ENCODE measurements around the gene TBC1D3B.
"Not testable (repeated sequence)": the region's sequence is repeated elsewhere in the genome, so short reads cannot be mapped to it uniquely, and the experiment has no call there.

TBC1D3B gene

DNA sequence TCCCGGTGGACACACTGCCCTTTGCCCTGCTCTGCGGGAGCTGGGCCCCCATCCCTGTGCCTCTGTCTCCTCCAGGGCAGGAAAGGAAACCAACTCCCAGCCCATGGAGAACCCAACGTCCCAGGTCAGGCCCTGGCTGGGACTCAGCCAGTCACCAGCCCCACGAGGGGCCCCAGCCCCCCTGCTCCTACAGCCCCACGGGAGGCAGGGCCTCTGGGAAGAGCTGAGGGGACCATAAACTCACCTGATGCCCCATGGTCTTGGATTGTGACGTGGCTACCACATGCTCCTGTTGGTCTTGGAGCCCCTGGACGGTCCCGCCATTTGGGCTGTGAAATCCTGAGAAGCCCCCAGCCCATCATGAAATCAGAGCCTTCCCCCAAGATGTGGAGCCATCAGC lies 7.6 kb downstream of the TBC1D3B start:
- DNase-seq, result not testable (repeated sequence)

DNA sequence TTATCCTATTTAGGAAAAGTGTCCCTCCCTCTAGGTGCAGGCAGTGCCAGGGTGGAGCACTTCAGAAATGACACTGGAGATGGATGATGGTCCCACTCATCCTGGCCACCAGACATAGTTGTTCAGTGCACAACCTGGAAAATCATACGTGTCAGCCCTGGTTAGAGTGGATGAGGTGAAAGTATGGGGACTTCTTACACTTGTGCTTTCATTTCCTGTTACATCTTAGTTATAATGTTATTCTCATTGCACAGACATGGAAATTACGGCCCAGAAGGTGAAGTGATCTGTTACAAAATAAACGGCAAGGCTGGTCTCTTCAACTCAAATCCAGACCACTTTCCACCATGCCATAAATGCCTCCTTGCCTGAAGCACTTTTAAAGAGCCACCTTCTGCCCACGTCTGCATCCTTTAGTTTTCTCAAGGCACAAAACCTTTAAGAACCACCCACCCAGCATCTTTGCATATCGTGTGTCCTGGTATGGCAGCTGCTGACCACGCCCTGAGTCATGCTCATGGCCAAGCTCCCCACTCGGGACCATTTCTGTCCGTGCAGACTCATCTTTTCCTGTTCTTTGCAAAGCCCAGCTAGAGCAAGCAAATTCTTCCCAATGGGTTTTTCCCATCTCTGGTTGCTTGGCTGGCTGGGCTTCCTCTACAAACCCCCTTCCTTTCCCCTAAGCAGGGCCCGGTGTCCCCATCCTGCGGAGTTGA lies 22.4 kb downstream of the TBC1D3B start:
- DNase-seq, result peak; percentile 2 to 19

DNA sequence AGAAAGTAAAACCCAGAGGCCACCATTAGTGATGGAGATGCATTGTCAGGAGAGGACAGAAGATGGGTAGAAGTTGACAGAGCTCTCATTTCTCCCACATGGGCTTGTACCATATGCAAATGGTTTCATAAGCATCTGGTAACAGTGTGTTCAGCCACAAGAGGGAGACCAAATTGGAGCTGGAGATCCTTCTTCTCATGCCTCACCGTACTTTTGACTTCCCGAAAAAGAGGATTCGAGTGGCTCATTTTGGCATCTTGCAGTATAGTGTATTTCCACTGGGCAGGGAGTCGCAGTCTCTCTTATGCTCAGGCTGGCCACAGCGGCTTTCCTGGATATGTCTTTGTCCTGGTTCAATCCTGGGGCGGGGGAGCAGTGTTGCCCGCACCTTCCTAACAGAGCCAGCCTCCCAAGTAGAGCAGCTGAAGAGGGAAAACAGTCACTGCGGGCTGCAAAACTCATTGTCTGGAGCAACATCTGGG lies 23.8 kb downstream of the TBC1D3B start:
- no peak for DNase-seq

DNA sequence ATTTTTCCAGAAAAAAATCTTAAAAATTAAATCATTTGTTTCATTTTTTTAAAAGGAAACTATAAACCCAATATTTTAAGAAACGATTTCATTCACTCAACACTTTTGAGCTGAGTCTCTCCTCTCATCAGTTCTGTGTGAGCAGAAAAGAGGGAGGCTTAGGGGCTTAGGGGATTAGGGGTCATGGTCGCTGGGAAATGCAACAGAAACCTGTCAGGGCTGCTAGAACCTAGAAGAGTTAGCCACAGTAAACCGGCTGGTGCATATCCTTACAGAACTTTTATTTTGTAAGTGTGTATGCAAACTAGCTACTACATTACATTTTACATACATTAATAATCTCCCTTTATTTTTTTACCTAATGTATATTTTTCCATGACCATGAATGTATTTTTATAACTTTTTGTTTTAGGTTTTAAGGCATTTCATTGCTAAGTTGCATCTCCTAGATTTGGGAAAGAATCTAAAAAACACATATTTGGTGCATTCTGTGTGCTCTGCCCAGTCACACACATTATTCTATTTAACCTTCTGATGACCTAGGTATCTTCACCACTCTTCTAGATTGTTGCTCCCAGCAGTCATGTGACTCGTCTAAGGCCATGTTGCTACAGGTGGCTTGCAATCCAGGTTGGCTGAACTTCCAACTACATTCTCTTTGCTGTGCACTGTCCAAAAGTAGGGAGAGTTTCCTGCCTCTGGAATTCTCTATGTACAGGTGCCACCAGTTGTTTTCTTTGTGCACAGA lies 24.4 kb downstream of the TBC1D3B start:
- peak in 1 of 2 donors; percentile 1 for DNase-seq

DNA sequence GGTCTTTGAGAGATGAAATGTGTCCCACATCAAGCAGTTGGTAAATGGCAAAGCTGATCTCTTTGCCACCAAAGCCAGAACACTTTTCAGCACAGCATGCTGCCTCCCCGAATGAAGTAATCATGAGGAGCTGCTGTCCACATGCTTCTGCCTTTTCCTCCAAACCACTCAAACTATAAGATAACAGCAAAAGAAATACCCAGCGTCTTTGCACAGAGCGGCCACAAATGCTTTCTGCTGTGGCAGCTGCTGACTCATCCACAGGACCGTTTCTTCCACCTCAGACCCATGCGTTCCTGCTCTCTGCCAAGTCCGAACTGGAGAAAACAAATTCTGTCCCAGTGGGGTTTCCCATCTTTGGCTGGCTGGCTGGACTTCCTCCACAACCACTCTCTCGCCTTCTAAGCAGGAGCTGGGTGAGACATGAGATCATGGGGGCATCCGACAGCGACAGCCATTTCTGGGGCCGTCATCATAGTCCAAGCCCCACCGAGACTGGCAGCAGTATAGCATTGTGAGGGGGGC lies 27.1 kb downstream of the TBC1D3B start:
- DNase-seq, result peak in 1 of 2 donors; percentile 27

DNA sequence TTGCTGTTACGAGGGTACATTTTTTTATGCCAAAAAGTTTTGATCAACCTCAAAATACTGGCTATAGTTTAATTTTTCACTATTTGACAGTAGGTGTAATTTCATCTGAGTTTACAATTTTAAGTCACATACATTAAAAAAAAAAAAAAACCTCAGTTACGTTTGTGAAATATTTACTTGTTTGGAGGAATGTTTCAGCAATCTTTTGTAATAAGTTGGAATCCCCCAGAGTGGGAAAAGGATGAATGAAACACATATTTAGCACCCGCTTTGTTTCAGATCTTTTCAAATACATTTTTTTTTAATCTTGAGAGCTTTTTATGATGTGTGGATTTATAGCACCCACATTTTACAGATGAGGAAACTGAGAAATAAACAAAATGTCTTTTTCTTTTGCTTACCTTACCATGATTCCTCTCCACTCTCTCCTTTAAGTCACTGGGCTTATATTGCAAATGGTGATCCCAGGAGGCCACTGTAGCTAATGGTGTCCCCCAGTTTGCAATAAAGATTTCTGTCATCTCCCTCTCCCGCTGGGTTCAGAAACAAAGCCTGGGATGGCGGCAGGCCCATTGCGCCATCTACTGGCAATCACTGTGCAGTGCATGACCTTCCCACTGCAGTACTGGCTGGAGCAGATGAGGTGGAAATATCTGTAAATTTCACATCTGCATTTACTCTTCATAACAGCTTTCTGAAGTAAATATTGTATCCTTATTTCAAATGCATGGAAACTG lies 27.7 kb downstream of the TBC1D3B start:
- peak; percentile 82 to 88 for DNase-seq

DNA sequence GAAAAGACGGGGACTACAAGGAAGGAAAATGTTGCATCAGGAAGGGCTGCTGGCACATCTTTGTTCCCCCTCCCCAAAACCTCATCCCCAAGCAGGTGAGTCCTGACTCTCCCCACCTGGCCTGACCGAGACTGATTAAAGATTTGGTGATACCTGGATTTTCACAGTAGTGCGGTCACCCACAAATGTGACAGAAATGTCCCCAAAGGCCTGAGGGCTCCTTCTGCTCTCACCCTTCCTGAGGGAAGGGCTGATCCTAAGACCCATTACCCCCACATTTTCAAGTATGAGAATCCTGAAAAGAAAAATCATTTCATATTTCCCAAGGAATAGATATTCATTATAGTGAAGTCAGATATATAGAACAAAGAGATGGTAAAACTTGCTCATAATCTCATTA lies 28.8 kb downstream of the TBC1D3B start:
- DNase-seq, result peak in 1 of 2 donors; percentile 1

DNA sequence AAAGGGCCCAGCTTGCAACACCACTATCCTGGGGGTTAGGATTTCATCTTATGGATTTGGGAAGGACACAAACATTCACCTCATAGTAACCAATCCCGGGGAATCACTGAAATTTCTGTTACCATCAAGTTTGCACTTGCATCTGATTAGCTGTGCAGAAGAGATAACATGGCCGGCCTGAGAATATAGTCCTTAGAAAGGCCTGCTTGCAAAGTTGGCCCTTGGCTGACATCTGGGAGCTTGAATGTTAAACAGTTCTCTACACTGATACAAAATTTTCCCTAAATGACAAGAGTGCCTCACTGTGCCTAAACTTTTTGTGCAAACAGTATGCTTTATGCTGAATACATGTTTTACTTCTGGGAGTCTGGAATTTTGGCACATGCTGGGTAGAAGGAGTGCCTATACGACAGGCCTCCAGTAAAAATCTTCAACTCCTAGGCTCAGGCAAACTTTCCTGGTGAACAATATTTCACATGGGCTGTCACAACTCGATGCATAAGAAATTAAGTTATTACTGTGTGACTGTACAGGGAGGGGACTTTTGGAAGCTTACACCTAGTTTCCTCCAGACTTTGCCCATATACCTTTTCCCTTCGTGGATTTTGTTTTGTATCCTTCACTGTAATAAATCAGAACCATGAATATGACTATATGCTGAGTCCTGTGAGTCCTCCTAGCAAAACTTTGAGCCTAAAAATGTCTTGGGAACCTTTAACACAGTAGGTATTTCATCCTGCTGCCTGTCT lies 31.3 kb downstream of the TBC1D3B start:
- DNase-seq, result no peak

DNA sequence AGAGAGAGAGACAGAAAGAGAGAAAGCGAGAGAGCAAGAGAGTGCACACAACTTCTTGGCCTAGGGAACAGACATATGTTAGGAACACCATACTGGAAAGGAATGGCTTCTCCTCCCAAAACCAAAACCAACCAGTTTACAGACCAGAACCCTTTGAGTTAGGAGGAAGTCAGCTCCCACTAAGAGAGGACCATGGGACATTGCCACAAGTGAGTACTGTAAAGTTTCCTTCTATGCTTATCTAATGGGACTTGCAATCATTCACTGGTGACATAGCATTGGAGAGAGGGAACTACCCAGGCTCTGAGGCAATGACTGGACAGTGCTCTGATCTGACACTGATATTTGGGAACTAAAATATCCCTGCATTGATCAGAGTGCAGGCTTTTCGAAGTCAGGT lies 32.4 kb downstream of the TBC1D3B start:
- peak; percentile 78 to 79 for DNase-seq

DNA sequence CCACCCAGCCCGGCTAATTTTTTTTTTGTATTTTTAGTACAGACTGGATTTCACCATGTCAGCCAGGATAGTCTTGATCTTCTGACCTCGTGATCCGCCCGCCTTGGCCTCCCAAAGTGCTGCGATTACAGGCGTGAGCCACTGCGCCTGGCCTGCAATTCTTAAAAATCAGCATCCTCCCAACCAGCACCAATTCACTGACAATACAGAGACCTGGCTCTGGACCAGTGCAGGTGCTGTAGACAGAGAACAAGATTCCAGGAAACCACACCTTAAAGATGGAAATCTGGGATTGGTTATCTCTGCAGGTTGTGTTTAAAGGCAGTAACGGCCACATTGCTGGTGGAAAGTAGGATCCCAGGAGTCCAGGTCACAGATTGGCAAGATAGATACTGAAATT lies 33.6 kb downstream of the TBC1D3B start:
- no peak for DNase-seq

DNA sequence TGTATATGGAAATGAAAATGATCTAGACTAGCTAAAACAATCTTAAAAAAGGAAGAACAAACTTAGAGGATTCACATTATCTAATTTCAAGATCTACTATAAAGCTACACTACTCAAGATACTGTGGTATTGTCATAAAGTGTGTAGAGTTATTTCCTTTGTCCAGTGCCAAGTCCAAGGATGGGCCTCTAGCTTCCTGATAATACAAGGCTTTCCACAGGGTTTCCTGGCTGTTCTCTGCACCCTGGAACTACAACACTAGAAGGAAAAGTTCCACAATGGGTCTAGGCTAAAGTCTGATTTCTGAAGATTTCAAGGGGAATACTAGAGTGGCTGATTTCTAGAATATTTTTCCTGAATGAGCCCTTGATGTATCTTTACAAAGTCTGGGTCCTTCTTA lies 34.2 kb downstream of the TBC1D3B start:
- no peak for DNase-seq

DNA sequence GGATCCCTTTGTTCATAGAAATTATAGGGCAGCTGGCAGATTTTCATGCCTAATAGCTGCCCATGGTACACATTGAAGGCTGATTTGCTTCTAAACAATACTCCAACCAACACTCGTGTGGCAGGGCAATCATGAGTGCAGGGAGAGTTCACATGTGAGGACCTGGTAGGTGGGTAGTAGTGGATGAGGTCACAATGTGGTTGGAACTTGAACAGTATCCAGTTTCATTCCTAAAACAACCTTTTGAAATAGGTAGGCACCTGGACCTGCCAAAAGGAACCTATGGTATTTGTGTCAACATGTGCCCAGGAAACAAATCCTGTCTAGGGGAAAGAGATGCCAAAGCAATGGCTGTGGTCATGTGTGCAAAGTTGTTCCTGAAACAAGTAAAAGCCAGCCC lies 40.0 kb downstream of the TBC1D3B start:
- DNase-seq, result no peak

DNA sequence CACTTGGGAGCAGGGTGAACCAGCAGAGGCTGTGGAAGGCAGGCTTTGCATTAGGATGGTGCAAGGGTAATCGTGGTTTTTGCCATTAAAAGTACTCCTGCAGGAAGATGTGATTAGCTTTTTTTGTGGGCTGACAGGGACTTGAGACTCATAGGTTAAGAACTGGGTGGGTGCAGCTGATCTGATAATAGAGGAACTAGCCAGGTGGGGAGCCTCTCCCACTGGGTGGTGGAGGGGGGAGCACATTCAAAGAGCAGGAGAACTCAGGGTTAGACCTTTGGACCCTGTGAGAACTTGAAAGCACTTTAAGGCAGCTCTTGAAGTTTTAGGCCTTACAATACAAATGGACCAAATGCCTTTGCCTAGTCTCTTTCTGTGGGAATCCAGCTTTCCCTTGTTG lies 40.4 kb downstream of the TBC1D3B start:
- DNase-seq, result no peak

DNA sequence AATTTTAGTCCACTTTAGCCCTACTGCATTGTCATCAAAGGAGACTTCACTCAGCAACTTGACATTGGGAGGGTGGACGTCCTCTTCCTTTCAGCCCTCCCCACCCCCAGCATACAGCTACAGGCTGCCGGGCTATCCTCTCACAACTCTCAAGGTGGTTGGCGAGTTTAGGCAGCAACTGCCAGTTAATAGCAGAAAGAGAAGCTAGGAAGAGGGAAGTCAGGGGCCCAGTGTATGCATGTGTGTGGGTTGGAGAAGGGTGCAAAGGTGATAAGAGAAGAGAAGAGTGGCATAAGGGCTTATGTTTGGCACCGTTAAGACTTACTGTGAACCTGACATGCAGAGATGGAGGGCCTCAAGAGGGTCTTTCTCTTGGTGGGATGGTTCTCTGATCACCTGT lies 41.0 kb downstream of the TBC1D3B start:
- peak; percentile 19 to 20 for DNase-seq

DNA sequence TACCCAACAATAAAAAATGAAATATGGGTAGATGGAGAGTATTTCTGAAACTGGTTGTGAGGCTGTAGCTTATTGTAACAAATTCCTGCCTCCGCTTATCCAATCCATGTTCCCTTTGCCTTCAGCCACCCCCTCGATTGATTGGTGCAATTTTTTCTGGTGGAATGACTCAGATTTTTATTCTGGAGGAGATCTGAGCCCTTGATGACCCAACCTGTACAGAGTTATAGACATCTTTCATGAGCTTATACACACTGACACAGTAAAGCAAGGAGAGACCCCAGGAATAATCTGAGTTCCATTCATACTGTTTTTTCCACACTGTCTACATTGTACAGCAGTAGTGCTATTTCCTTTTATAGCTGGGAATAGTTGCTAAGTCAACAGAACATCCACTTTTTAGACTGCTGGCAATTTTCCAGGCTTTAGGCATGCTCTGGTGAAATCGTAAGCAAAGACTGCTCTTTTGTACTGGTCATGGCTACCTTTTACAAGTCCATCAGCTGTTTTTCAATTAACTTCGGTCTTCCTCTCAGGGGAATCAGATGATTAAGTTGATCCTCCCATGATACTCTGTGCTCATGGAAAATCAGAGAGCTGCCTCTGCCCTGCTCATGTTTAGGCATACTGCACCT lies 42.7 kb downstream of the TBC1D3B start:
- peak; percentile 81 to 86 for DNase-seq

DNA sequence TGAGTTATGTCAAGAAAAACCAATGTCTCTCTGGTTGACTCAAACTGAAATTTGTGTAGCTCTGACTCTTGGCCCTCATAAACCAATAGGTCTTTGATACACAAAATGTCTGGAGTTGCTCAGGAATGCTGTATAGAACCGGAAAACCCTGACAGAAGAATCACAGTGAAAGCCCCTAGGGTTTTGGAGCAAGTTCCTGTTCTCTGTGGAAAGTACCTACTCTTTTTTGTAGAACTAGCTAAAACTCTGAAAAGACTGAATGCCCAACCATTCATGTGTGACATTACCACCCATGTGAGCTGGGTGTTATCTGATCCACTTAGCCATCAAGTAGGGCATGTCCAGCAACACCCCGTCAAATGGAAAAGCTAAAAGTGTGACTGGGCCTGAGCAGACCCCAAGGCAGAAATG lies 44.0 kb downstream of the TBC1D3B start:
- DNase-seq, result peak in 1 of 2 donors; percentile 13

DNA sequence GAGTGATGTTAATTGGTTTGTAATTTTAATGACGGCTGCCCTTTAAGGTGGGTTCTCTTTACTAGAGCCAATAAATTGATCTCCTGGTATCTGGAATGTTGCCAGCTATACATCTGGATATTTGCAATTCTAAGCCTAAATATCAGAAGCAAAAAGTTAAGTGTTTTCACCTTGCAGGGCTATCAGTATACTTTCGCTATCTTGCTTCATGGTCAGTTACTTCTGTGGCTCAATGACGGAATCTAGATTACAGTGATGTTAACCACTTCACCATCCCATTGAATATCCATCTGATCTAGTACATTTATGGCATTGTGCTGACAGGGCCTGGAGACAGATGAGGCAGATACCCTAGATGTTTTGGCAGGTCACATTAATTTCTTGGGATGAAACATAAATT lies 44.5 kb downstream of the TBC1D3B start:
- DNase-seq, result no peak

DNA sequence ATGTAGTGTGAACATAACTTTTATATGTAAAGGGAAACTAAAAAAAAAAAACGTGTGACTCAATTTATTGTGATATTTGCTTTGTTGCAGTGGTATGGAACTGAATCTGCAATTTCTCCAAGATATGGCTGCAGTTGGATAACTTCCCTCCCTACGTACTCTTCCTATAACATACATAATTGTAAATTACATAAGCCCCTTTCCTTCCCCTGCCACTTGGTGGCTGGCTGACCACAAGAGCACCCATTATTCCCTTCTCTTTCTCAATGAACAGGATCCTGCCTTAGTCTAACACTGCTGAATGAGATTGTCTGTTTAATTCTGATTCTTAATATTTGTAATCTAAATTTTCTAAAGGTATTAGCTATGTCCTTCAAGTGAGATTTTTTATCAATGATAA lies 45.0 kb downstream of the TBC1D3B start:
- DNase-seq, result peak; percentile 83 to 93

DNA sequence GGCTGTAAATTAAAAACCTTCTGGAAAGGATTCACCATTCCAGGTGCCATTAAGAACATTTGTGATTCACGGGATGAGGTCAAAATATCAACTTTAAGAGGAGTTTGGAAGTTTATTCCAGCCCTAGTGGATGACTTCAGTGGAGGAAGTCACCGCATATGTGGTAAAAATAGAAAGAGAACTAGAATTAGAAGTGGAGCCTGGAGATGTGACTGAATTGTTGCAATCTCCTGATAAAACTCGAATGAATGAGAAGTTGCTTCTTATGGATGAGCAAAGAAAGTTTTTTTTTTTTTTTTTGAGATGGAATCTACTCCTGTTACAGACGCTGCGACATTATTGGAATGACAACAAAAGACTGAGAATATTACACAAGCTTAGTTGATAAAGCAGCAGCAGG lies 46.1 kb downstream of the TBC1D3B start:
- peak; percentile 27 to 51 for DNase-seq

DNA sequence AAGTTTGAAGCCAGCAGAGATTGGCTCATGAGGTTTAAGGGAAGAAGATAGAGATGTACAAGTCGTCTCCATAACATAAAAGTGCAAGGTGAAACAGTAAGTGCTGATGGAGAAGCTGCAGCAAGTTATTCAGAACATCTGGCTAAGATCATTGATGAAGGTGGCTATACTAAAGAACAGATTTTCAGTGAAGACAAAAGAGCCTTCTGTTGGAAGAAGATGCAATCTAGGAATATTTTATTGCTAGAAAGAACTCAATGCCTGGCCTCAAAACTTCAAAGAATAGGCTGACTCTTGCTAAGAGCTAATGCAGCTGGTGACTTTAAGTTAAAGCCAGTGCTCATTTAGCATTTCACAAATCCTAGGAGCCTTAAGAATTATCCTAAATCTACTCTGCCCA lies 46.8 kb downstream of the TBC1D3B start:
- no peak for DNase-seq

DNA sequence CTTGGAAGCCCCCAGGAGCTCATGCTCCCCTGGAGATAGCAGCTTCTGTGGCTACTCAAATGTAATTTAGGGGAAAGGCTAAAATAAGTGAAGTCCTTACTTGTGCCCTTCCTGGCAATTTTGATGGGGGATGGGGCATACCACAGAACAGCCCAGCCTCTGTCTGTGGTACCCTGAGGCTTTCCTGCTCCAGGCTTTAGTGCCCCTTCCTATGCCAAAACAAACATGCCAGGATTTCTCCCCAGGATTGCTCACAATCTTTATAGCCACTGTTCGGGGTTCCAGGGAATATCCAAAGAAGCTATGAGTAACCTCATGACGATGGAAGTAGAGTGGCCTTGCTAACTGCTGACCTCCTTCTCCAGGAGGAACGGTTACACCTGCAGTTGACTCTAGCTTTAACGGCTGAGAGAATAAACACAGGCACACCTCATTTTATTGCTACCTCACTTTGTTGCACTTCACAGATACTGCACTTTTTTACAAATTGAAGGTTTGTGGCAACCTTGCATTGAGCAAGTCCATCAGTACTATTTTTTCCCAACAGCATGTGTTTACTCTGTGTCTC lies 47.9 kb downstream of the TBC1D3B start:
- no peak for DNase-seq
